GF-D8 (cell line): ENCODE data around the gene TBL1XR1.
"Not testable (repeated sequence)": the region's sequence is repeated elsewhere in the genome, so short reads cannot be mapped to it uniquely, and the experiment has no call there.

Source experiments
- DNase-seq: peaks from one replicate; lab custom pipeline; 2025; lab: John Stamatoyannopoulos, UW

TBL1XR1 gene

DNA sequence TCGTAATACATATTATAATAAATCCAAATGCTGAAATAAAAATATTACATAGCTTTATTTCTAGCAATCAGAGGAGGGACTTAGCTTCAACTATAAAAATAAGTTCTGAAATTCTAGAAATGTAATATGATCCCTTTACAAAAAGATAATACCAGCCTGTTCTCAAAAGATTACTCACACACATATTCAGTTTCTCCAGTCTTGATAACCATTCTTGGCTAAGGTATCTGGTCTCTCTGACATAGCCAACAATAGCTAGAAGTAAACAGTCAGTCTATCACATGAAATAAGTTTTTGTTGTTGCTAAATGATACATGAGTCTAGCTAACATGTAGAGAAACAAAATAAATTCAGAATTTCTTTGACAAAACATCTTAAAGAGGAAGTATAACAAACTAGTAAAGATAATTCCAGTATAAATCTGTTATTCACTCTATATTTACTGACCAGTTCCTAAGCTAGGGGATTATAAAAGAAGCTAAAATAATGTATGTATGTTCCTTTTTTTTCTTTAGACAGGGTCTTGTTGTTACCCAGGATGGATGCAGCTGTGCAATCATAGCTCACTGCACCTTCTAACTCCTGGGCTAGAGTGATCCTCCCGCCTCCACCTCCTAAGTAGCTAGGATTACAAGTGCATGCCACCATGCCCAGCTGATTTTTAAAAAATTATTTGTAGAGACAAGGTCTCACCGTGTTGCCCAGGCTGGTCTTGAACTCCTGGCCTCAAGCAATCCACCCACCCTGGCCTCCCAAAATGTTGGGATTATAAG lies 170.6 kb downstream of the TBL1XR1 start:
- no peak for DNase-seq

DNA sequence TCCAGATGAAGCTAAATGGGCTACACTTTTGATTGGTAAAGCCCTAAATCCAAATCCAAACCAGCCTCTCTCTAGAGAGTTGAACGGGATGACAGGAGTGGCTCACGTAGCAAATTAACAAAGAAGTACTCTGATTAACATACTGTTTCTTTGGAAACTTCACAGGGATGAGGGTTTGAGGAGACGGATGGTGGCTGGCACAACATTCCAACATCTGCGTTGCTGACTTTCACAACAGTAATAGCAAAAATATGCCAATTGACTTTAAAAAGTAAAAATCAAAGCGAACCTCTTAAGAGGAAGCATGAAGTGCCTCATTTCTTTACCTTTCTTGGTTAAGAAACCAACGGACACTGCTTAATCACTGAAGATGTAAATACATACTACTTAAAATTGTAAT lies 181.4 kb downstream of the TBL1XR1 start:
- no peak for DNase-seq

DNA sequence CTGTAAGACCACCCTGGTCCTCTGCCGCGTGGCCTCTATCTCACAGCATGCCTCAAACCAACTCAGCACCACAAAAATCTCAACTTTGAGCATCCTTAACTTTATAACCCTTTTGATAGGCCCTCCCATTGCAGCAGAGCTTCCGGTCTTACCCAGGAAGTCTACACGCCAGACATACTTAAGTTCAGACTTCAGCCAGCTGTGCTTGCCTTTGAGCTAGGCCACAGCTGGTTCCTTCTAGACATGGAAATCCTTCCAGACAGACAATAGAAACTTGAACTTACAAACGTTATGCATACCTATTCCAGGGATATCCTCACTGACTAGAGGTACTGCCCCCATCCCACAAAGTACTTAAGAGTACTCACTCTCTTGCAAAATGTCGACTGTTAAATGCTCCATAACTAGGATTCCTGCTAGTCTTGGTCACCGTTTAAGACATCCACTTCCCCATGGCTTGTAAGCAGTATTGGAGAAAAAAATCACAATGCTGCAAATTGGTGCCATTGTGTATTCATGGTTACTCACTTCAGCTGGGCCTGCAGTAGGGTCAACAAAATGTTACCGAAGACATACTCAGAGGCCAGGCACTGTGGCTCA lies 183.5 kb downstream of the TBL1XR1 start:
- no peak for DNase-seq

DNA sequence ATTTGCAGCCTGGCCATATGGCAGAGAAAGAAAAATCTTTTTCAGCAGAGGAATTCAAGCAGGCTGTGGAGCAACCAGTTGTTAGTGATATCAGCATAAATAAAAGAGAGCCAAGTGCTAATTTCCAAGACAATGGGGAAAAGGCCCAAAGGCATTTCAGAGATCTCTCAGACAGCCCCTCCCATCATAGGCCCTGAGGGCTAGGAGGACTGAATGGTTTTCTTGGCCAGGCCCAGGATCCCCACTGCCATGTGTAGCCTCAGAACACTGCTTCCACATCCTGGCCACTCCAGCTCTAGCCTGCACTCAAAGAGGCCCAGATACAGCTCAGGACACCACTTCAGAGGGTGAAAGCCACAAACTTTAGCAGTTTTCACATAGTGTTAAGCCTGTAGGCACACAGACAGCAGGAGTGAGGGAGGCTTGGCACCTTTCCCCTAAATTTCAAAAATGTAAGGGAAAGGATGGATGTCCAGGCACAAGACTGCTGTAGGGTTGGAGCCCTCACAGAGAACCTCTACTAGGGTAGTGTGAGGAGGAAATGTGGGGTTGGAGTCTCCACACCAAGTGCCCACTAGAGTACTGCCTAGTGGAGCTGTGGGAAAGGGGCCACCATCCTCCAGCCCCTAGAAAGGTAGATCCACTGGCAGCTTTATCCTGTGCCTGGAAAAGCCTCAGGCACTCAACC lies 191.4 kb downstream of the TBL1XR1 start:
- DNase-seq: no peak

DNA sequence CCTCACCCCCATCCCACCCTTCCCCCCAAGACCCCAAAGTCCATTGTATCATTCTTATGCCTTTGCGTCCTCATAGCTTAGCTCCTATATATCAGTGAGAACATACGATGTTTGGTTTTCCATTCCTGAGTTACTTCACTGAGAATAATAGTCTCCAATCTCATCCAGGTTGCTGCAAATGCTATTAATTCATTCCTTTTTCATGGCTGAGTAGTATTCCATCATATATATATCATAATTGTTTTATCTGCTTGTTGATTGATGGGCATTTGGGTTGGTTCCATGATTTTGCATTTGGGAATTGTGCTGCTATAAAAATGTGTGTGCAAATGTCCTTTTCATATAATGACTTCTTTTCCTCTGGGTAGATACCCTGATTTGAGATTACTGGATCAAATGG lies 197.1 kb downstream of the TBL1XR1 start:
- not testable (repeated sequence) for DNase-seq

DNA sequence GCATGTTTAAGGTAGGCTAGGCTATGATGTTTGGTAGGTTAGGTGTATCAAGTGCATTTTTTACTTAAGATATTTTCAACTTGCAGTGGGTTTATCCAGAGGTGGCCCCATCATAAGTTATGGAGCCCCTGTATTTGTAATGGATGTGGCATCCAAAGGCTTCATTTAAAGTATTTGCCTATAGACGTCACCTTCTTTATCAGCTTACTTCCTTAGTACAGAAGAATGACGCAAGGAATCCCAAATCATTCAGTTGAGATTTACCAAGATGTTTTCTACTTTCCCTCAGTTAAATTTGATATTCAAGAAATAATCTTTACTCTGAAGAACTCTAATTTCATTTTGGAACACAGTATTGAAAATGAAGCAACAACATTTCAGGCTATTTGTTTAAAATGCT lies 201.3 kb downstream of the TBL1XR1 start:
- no peak for DNase-seq

DNA sequence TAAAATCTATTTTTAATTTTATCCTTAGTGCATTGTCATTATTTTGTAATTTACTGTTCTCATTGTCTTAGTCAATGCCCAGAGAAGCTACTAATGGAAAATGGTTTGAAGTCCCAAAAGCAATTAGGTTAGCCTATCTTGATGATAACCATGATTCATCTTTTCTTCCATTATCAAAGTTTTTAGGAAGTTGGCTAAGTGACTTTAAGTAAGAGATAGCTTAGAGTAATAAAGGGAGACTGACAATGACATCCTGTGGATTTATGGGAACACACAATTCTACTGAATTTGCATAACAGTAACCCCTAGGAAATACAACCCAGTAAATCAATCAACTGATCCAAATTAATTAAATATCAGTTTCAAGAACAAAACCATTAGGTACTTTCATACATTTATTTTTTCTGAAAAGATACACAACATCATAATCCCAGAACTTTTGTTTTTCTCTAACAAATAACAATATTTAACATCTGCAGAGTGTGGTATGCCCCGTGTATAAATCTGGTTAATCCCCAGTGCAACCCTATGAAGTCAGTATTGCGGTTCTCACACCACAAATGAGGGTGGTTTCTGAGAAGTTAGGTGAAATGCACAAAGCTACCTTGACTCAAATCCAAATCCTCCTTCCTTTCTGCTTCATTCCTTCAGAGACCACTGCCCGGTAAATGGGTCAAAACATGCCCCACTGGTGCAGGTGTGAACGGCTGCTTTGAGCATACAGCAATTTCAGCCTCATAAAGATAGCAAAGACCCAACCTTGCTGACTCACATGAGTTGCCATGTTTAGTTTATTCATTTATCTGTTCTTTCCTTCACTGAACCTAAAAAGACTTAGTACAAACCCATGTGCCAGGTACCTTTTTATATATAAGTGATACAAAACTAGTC lies 202.1 kb downstream of the TBL1XR1 start:
- DNase-seq: no peak

DNA sequence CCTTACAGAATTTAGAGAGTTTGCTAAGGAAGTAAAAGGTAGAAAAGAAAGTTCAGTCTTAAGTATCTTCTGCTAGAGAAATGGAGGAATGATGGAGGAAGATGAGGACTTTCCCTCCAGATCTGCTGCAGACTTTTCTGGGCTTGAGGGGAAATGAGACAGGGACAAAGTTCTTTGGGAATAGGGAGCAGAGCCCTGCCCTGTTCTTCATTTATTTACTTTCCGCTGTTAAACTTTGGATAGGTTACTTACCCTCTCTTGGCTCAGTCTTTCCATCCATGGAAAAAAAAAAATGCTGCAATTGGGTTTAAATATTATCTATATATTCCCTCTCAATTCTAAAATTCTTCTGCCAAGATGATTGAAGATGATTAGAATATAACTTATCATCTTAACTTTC lies 202.9 kb downstream of the TBL1XR1 start:
- no peak for DNase-seq

DNA sequence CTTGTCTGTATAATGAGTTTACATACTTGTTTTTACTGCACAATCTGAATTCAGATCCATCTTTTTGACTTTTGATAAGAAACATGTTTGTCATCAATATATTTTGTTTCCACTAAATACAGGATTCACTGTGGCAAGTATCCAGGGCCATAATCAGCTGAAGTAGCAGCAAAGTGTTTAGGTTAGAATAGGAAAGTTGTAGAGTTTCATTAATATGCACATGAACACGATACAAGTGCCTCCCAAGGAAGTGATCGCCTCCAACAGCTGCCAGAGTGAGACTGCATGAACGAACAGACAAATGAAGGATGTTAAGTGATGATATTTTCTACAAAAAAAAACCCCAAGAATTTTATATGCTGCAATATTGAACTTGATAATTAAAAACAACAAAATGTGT lies 204.3 kb downstream of the TBL1XR1 start:
- DNase-seq: no peak

DNA sequence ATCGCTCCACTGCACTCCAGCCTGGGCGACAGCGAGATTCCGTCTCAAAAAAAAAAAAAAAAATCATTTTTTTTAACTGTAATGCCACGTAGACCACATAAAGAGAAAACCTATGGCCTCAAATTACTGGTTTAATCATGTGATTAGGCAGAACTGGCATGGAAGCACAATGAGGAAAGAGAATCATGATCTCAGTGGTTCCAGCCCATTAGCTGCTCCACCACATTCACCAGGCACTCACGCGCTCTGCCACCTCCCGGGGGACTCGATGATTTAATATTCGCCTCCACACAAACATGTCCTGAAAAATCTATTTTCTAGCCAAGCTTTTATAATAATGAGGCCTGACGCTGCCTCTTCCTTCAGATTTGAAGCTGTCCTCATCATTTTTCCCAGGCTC lies 204.7 kb downstream of the TBL1XR1 start:
- no peak for DNase-seq

DNA sequence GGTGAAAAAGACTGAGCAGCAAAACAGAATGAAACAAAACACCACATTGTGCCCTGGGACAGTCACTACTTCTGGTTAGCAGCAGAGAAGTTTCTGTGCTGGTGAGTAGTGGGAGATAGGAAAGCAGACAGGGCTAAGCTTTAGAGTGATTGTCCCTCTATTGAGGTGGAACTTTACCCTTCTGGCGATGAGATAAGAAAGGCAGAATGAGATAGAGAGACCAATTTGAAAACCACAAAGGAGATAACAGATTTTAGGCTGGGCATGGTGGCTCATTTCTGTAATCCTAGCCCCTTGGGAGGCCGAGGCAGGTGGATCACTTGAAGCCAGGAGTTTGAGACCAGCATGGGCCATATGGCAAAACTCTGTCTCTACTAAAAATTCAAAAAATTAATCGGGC lies 208.5 kb downstream of the TBL1XR1 start:
- DNase-seq: no peak

DNA sequence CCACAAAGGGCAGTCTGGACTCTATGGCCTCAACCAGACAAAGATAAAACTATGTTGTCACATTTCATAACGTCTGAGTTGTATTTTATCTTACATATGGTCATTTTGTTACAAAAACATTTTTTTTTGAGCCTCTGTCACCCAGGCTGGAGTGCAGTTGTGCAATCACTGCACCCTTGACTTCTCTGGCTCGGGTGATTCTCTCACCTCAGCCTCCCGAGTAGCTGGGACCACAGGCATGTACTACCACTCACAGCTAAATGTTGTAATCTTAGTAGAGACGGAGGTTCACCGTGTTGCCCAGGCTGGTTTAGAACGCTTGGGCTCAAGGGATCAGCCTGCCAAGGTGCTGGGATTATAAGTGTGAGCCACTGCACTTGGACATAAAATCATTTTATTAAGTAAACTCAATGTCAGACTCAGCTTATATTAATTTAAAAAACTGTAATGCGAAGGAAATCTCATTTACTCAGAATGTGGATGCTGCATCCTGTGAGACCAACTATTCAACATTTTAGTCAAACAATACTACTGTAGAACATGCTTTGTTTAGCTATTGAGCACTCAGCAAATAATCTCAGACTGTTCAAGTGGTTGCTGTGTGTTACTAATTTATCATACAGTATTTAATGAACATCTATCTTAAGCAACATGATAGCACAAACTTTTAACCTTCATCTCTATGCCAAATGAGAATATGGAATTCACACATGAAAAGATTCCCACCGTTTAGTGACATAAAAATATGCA lies 209.2 kb downstream of the TBL1XR1 start:
- no peak for DNase-seq

DNA sequence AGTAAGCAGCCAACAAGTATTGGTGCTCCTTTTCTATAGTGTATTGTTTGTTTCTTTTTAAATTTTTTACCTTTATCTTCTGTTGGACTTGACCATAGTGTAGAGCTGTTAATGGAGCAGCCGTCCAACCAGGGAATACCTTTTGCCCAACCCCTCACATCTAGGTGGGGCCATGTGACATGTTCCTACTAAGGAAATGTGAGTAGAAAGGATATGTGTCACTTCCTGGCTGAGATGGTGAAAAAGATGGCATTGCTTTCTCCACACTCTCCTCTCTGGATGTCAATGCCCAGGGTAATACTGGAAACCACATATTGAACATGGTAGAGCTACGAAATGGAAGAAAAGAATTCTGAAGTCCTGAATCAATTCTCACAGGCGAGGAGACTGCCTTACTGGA lies 218.8 kb downstream of the TBL1XR1 start:
- DNase-seq: no peak

DNA sequence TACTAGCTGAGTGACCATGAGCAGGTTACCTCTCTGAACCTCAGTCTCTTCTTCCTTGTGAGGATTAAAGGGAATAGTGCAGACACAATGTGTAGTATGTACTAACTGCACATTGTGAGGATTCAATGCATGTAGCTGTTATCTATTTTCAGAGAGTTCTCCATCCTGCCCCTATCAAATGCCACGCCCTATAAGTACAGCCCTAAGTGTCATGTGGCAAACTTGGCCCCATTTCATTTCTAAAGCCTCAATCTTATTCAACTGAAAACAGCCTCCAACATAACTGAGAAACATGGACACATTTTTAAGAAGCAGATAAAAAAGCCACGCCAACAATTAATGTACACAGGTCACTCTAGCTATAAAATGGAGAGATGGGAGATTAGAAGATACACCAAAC lies 220.0 kb downstream of the TBL1XR1 start:
- DNase-seq: no peak

DNA sequence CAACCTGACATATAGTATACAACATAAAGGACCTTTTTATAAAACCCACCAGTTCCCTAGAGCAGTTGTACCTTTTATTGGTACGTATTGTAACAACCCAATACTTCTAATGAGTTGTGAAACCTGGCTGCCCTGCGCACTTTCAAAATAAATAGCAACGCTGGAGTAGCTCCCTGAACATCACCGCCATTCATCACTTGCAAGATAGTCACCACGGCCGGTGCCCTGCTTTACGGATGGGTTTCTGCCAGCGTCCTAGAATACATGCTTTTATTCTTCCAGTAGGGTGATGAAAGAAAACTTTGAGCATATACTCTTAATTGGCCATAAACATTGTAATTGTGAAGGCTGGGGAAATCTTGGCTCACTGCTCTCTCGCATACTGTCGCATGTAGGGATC lies 220.7 kb downstream of the TBL1XR1 start:
- no peak for DNase-seq

DNA sequence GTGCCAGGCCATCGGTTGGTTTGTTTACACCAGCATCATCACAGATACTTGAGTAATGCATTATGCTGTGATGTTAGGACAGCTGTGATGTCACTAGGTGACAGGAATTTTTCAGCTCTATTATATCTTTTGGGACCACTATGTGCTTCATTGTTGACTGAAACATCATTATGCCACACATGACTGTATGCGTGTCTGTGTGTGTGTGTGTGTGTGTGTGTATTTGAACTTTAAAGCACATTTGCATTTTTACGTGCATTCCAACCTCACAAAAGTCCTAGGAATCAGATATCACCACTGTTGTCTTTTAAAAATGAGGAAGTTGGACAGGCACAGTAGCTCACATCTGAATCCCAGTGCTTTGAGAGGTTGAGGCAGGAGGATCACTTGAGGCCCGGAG lies 223.0 kb downstream of the TBL1XR1 start:
- no peak for DNase-seq

DNA sequence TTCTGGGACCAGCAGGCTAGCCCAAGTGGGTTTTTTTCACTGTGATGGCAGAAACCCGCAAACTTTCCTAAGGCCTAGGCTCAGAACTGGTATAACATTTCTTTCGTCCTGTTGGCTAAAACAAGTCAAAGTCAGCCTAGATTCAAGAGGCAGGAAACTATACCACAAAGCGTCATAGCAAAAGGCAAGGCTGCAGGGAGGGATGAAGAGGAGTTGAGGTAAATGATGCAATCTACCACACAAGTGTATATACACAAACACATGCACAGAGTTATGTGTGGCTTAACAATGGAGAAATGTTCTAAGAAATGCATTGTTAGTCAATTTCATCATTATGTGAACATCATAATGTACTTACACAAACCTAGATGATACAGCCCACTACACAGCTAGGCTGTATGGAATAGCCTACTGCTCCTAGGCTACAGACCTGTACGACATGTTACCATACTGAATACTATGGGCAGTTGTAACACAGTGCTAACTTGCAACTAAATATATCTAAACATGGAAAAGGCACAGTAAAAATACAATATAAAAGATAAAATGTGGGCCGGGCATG lies 225.6 kb downstream of the TBL1XR1 start:
- DNase-seq: no peak

DNA sequence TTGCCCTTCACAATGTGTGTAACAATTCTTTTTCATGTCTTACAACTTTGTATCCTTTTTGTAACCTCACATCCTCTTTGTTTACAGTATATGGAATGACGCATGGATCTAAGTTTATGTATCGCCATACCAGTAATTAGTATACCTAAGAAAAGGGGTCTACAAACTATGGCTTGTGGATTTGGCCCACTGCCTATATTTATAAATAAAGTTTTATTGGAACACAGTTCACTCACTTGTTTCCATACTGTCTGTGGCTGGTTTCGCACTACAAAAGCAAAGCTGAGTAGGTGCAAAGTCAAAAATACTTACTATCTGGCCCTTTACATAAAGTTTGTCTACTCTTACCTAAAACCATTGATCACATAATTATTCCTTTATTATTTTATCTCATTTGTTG lies 226.5 kb downstream of the TBL1XR1 start:
- DNase-seq: no peak

DNA sequence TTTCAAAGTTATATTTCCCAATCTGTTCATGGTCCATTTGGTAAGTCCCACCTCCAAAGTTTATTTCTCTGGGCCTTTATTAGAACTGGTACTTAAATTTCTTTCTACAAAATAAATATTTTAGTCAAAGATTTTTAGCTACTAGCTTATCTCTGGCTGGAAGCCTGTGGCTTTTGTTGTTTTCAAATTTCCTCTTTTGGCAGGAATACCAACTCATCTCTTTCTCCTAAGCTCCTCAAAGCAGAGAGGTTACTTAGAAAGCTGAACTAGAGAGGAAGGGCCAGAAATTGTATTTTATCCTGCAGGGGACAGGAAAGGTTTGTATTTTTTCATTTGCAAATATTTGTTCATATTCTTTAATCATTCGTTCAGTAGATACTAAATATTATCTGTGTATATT lies 227.8 kb downstream of the TBL1XR1 start:
- DNase-seq: no peak
